WTC11 (cell line): Measurements from ENCODE around the gene ADGRF3. TPM values are rescaled to one million over a fixed set of nuclear protein-coding genes. Genes with fewer than 3 reads are reported as not detected.

Experiments
- ATAC-seq: fragments of 200-7000 bp; cut with Tn5 transposase; 2 replicates; pipeline ENCODE4 v1.10.0; 2021; ENCODE audit warnings: mild to moderate bottlenecking, moderate library complexity
- Bru-seq: library from RNA; stranded (reverse); fragments of 400-500 nt; gene quantifications from one replicate; lab custom pipeline; 2021; lab: Mats Ljungman, UMichigan
- CTCF ChIA-PET: fragments of 300-600 bp; sonication (Branson Sonifier 250); formaldehyde crosslinking; loops from one replicate; lab custom pipeline; 2021; ENCODE audit warnings: antibody characterized with exemption; lab: Charles Lee
- POLR2A ChIA-PET: fragments of 350-600 bp; sonication (Branson Sonifier 250); formaldehyde crosslinking; loops from one replicate; lab custom pipeline; 2021; ENCODE audit warnings: antibody characterized with exemption; lab: Charles Lee
- DNase-seq: peaks from one replicate; pipeline ENCODE4 v3.0.0; 2021; ENCODE audit warnings: low spot score
- H3K27ac Mint-ChIP-seq: 2 replicates; pipeline ENCODE4 v1.8.0; 2021; ENCODE audit warnings: mixed read lengths
- H3K27me3 Mint-ChIP-seq: 2 replicates; pipeline ENCODE4 v1.8.0; 2021; ENCODE audit warnings: low read depth, mild to moderate bottlenecking, moderate library complexity, mixed read lengths
- H3K36me3 Mint-ChIP-seq: 2 replicates; pipeline ENCODE4 v1.8.0; 2021; ENCODE audit warnings: mixed read lengths
- H3K4me1 Mint-ChIP-seq: 2 replicates; pipeline ENCODE4 v1.8.0; 2022; ENCODE audit warnings: mixed read lengths
- H3K4me3 Mint-ChIP-seq: 2 replicates; pipeline ENCODE4 v1.8.0; 2021; ENCODE audit warnings: mild to moderate bottlenecking, moderate library complexity, mixed read lengths
- H3K9me3 Mint-ChIP-seq: 2 replicates; pipeline ENCODE4 v1.8.0; 2021; ENCODE audit warnings: mixed read lengths
- AFF4 ChIP-seq: sonication (generic); formaldehyde crosslinking; IDR thresholded peaks from 2 replicates; pipeline ENCODE4 v1.8.1; 2023; ENCODE audit warnings: mild to moderate bottlenecking, missing genetic modification reagents, borderline replicate concordance
- ATF6 ChIP-seq: sonication (generic); formaldehyde crosslinking; IDR thresholded peaks from 2 replicates; pipeline ENCODE4 v1.8.1; 2023; ENCODE audit warnings: mild to moderate bottlenecking, missing genetic modification reagents
- CREB1 ChIP-seq: sonication (generic); formaldehyde crosslinking; IDR thresholded peaks from 2 replicates; pipeline ENCODE4 v1.8.0; 2023; ENCODE audit warnings: mild to moderate bottlenecking, missing genetic modification reagents
- CTCF ChIP-seq: fragments of 200-600 bp; IDR thresholded peaks from 2 replicates; pipeline ENCODE4 v1.8.0; 2022; ENCODE audit warnings: antibody characterized with exemption
- GABPB1 ChIP-seq: sonication (generic); formaldehyde crosslinking; IDR thresholded peaks from 2 replicates; pipeline ENCODE4 v1.8.1; 2023; ENCODE audit warnings: mild to moderate bottlenecking, missing genetic modification reagents
- GRHL2 ChIP-seq: fragments of 250-450 bp; sonication (Bioruptor Pico); IDR thresholded peaks from 2 replicates; pipeline ENCODE4 v1.8.0; 2022; ENCODE audit warnings: mild to moderate bottlenecking, moderate library complexity; ENCODE audit not compliant: insufficient replicate concordance, severe bottlenecking
- GTF2I ChIP-seq: fragments of 250-450 bp; sonication (Bioruptor Pico); conservative IDR thresholded peaks from 2 replicates; pipeline ENCODE4 v1.4.0; 2021; ENCODE audit warnings: mild to moderate bottlenecking
- JUN ChIP-seq: sonication (generic); formaldehyde crosslinking; IDR thresholded peaks from 2 replicates; pipeline ENCODE4 v1.8.0; 2023; ENCODE audit warnings: mild to moderate bottlenecking, missing genetic modification reagents
- MLX ChIP-seq: sonication (generic); formaldehyde crosslinking; IDR thresholded peaks from 2 replicates; pipeline ENCODE4 v1.8.1; 2023; ENCODE audit warnings: mild to moderate bottlenecking, missing genetic modification reagents, moderate library complexity
- MXD4 ChIP-seq: fragments of 250-450 bp; sonication (Bioruptor Pico); IDR thresholded peaks from 2 replicates; pipeline ENCODE4 v1.8.0; 2021; ENCODE audit warnings: mild to moderate bottlenecking, moderate library complexity, borderline replicate concordance
- MYBL2 ChIP-seq: sonication (generic); formaldehyde crosslinking; IDR thresholded peaks from 2 replicates; pipeline ENCODE4 v1.8.1; 2023; ENCODE audit warnings: mild to moderate bottlenecking, moderate library complexity, missing genetic modification reagents
- NFATC4 ChIP-seq: fragments of 250-450 bp; sonication (Bioruptor Pico); IDR thresholded peaks from 2 replicates; pipeline ENCODE4 v1.9.0; 2021; ENCODE audit warnings: mild to moderate bottlenecking
- NFE2L1 ChIP-seq: sonication (generic); formaldehyde crosslinking; IDR thresholded peaks from 2 replicates; pipeline ENCODE4 v1.8.1; 2023; ENCODE audit warnings: missing genetic modification reagents
- PREB ChIP-seq: sonication (generic); formaldehyde crosslinking; IDR thresholded peaks from 2 replicates; pipeline ENCODE4 v1.8.1; 2022; ENCODE audit warnings: mild to moderate bottlenecking, missing genetic modification reagents, moderate library complexity, borderline replicate concordance
- RORB ChIP-seq: fragments of 250-450 bp; sonication (Bioruptor Pico); IDR thresholded peaks from 2 replicates; pipeline ENCODE4 v1.9.0; 2021; ENCODE audit warnings: mild to moderate bottlenecking
- SMAD3 ChIP-seq: sonication (generic); formaldehyde crosslinking; IDR thresholded peaks from 2 replicates; pipeline ENCODE4 v1.8.0; 2022; ENCODE audit warnings: missing genetic modification reagents, mild to moderate bottlenecking, borderline replicate concordance
- TEAD4 ChIP-seq: sonication (generic); formaldehyde crosslinking; IDR thresholded peaks from 2 replicates; pipeline ENCODE4 v1.8.0; 2022; ENCODE audit warnings: mild to moderate bottlenecking, missing genetic modification reagents
- ZBTB21 ChIP-seq: sonication (generic); formaldehyde crosslinking; IDR thresholded peaks from 2 replicates; pipeline ENCODE4 v1.8.1; 2023; ENCODE audit warnings: mild to moderate bottlenecking, missing genetic modification reagents, borderline replicate concordance
- ZMAT4 ChIP-seq: fragments of 250-450 bp; sonication (Bioruptor Pico); IDR thresholded peaks from 2 replicates; pipeline ENCODE4 v1.9.0; 2021; ENCODE audit warnings: mild to moderate bottlenecking
- ZNF219 ChIP-seq: sonication (generic); formaldehyde crosslinking; IDR thresholded peaks from 2 replicates; pipeline ENCODE4 v1.8.0; 2023; ENCODE audit warnings: missing genetic modification reagents, mild to moderate bottlenecking, borderline replicate concordance
- ZNF263 ChIP-seq: sonication (generic); formaldehyde crosslinking; IDR thresholded peaks from 2 replicates; pipeline ENCODE4 v1.8.1; 2022; ENCODE audit warnings: low read depth, mild to moderate bottlenecking, moderate library complexity, missing genetic modification reagents
- ZNF416 ChIP-seq: fragments of 250-450 bp; sonication (Bioruptor Pico); IDR thresholded peaks from 2 replicates; pipeline ENCODE4 v1.9.0; 2021; ENCODE audit warnings: mild to moderate bottlenecking, inconsistent platforms
- long read RNA-seq, 3 experiments: library from RNA in 1 of 3; library from capped mRNA in 1 of 3; library from polyadenylated mRNA in 1 of 3; unstranded in 2 of 3; stranded (forward) in 1 of 3; transcript quantifications; one replicate each; pipeline ENCODE4 v2.0.0, GENCODE V29; 2021
- total RNA-seq: library from RNA; stranded (reverse); gene quantifications from 3 replicates; pipeline ENCODE4 v1.2.3, GENCODE V29; 2021

Gene ADGRF3
- total RNA-seq = 0.18 to 0.48 TPM (median 0.25 TPM) in 3 replicates
- percentile 45 among the genes with signal in this experiment for Bru-seq, nascent RNA
- long read RNA-seq, experiment 1, partial matches to known transcripts = 0 of 3 reads
- long read RNA-seq, experiment 1, other reads (novel, unspliced or antisense) = 3 of 3 reads
- long read RNA-seq, experiment 2 = 0 reads
- long read RNA-seq, experiment 3 = 0 reads

- no peaks in the 10 kb centered on the region; the same call in 1 of the 2 replicates for H3K36me3 Mint-ChIP-seq
- no peaks in the 10 kb centered on the region for H3K27me3 Mint-ChIP-seq
- H3K9me3 Mint-ChIP-seq = no peaks in the 10 kb centered on the region
- H3K4me3 Mint-ChIP-seq = peak within 1 kb of the TSS; percentile 98
- POLR2A ChIA-PET = interaction anchor here (1.9 kb wide), 1 partner anchor 10 kb away, joined by 7 read pairs; no protein-coding TSS in a partner anchor
- DNase-seq = peak; percentile 58
- TF ChIP-seq ZNF263 (CRISPR knock-in tag) (no peak), GRHL2 (no peak), MXD4 (CRISPR knock-in tag) (no peak), NFATC4 (CRISPR knock-in tag) (no peak), ZNF219 (CRISPR knock-in tag) (no peak), AFF4 (CRISPR knock-in tag) (no peak), MLX (CRISPR knock-in tag) (no peak), JUN (CRISPR knock-in tag) (no peak), ATF6 (CRISPR knock-in tag) (no peak), GABPB1 (CRISPR knock-in tag) (no peak), ZMAT4 (no peak), GTF2I (CRISPR knock-in tag) (no peak), SMAD3 (CRISPR knock-in tag) (no peak), CREB1 (CRISPR knock-in tag) (no peak), PREB (CRISPR knock-in tag) (no peak), RORB (no peak)
- TF ChIP-seq, all 79 proteins: peak for 0
- ATAC-seq = 0 out of 2 replicates have a peak, but pooled peaks have one; percentile 2
- CTCF ChIA-PET = interaction anchor here (0.7 to 1.8 kb wide), 4 partner anchors 16 to 175 kb away, joined by 3 to 8 read pairs (median 4); no protein-coding TSS in a partner anchor
- H3K27ac Mint-ChIP-seq = peak within 1 kb of the TSS; percentile 100
- peaks cover 24% of the 10 kb centered on the region for H3K4me1 Mint-ChIP-seq
These were observed at the start of gene ADGRF3 for GRCh38 chr2:26346454-26347053. ADGRF3 (minus strand) TSS chr2:26346789; CDS start chr2:26346234, 555 bp downstream.

GRCh38 chr2:26395394-26395793 is 48.8 kb upstream of the ADGRF3 start:
- Mint-ChIP-seq H3K27me3 (no peaks in the 10 kb centered on the region), H3K4me3 (no peak overlapping the region), H3K27ac (no peak overlapping the region), H3K9me3 (no peaks in the 10 kb centered on the region), H3K36me3 (no peaks in the 10 kb centered on the region), H3K4me1 (no peaks in the 10 kb centered on the region)
- DNase-seq = no peak
- ChIA-PET CTCF (no interaction called here), POLR2A (no interaction called here)
- no peak for ATAC-seq
- TF ChIP-seq CTCF = no peak
- no peak for TF ChIP-seq NFE2L1 (CRISPR knock-in tag)
- TF ChIP-seq ZBTB21 (CRISPR knock-in tag) = no peak
- no peak for TF ChIP-seq MYBL2 (CRISPR knock-in tag)
- TF ChIP-seq ZNF416 (CRISPR knock-in tag) = no peak
- TF ChIP-seq TEAD4 (CRISPR knock-in tag) = no peak
